Measurements from ENCODE around the gene TRAPPC2L.

Gene TRAPPC2L

GRCh38 chr16:88896238-88897070 is 39.5 kb downstream of the TRAPPC2L start:
- H3K4me2 ChIP-seq (ENCODE audit: low read depth, low read length) = no peak overlapping the region
- H3K4me3 ChIP-seq (ENCODE audit: low read length) = no peak overlapping the region
- no peak overlapping the region for H3K27ac ChIP-seq (ENCODE audit: low read length)
- no peaks in the 10 kb centered on the region for H3K36me3 ChIP-seq (replicated peaks; ENCODE audit: insufficient read depth, low read length)
- H3K9ac ChIP-seq (ENCODE audit: low read length) = no peak overlapping the region
- H3K79me2 ChIP-seq (ENCODE audit: low read length) = no peaks in the 10 kb centered on the region
- H4K20me1 ChIP-seq (ENCODE audit: insufficient read depth, low read length) = no peaks in the 10 kb centered on the region
- no peak for DNase-seq
- TF ChIP-seq CTCF (IDR thresholded peaks at IDR 0.05; ENCODE audit: low read length) = no peak
- TF ChIP-seq EZH2phosphoT487 (IDR thresholded peaks at IDR 0.05; ENCODE audit: low read length) = no peak
- no peak for TF ChIP-seq EZH2 (optimal IDR thresholded peaks at IDR 0.05; ENCODE audit: low read depth, low read length)
- no peaks in the 10 kb centered on the region for H3K9me3 ChIP-seq (replicated peaks; ENCODE audit: insufficient read depth, low read length)
- no peaks in the 10 kb centered on the region for H3K27me3 ChIP-seq (replicated peaks; ENCODE audit: insufficient read depth, low read length)
- H3K4me1 ChIP-seq (ENCODE audit: low read length) = no peaks in the 10 kb centered on the region
- H3K9me2 ChIP-seq (replicated peaks; ENCODE audit: insufficient read depth, low read length) = no peaks in the 10 kb centered on the region
- H2AFZ ChIP-seq (ENCODE audit: low read length) = no peak overlapping the region
- no peaks in the 10 kb centered on the region for H3F3A ChIP-seq (ENCODE audit: insufficient read depth, low read length)

GRCh38 chr16:88897696-88898425 is 40.9 kb downstream of the TRAPPC2L start:
- no peaks in the 10 kb centered on the region for H3K27me3 ChIP-seq (replicated peaks; ENCODE audit: insufficient read depth, low read length)
- H3K36me3 ChIP-seq (replicated peaks; ENCODE audit: insufficient read depth, low read length) = no peaks in the 10 kb centered on the region
- H3K9ac ChIP-seq (ENCODE audit: low read length) = no peak overlapping the region
- H3F3A ChIP-seq (ENCODE audit: insufficient read depth, low read length) = no peaks in the 10 kb centered on the region
- TF ChIP-seq CTCF (IDR thresholded peaks at IDR 0.05; ENCODE audit: low read length) = no peak
- no peak for TF ChIP-seq EZH2phosphoT487 (IDR thresholded peaks at IDR 0.05; ENCODE audit: low read length)
- TF ChIP-seq EZH2 (optimal IDR thresholded peaks at IDR 0.05; ENCODE audit: low read depth, low read length) = no peak
- H3K79me2 ChIP-seq (ENCODE audit: low read length) = no peaks in the 10 kb centered on the region
- H4K20me1 ChIP-seq (ENCODE audit: insufficient read depth, low read length) = no peaks in the 10 kb centered on the region
- H3K4me1 ChIP-seq (ENCODE audit: low read length) = no peaks in the 10 kb centered on the region
- no peak overlapping the region for H3K4me3 ChIP-seq (ENCODE audit: low read length)
- no peak overlapping the region for H3K27ac ChIP-seq (ENCODE audit: low read length)
- H3K9me2 ChIP-seq (replicated peaks; ENCODE audit: insufficient read depth, low read length) = no peaks in the 10 kb centered on the region
- no peak overlapping the region for H3K4me2 ChIP-seq (ENCODE audit: low read depth, low read length)
- DNase-seq = no peak
- H3K9me3 ChIP-seq (replicated peaks; ENCODE audit: insufficient read depth, low read length) = no peaks in the 10 kb centered on the region
- no peak overlapping the region for H2AFZ ChIP-seq (ENCODE audit: low read length)

DNA sequence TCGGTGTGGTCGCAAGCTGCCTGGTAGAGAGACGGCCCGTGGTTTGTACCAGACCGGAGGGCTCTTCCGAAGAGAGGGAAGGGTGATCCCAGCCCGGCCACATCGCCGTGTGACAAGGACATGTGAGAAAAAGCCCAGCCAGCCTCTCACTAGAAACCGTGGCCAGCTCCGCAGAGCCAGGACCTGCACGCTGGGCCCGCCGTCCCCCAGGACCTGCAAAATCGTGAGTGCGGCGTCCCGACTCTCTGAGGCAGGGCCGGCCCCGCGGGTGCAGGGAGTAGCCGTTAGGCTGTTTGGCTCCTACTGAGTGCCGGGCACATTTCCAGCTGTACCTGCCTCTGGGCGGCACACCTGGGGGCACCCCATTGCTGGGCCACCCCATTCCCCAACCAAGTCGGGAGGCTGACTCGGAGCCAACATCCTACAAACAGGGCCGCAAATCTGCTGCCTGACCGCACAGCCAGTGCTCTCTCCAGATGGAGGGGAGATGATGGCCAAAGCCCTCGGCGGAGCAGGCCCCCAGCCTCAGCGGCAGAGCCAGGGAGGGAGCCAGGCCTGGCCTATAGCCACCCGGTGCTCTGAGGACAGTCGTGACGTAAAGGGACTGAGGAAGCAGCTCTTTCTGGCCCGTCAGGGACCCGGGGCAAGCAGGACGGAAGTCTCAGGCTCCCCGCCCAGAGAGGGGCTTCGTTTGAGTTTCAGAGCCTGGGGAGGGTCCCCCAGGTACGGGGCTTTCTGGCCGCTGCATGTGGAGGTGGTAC is 43.2 kb downstream of the TRAPPC2L start:
- TF ChIP-seq CTCF (IDR thresholded peaks at IDR 0.05; ENCODE audit: low read length) (no peak), EZH2phosphoT487 (IDR thresholded peaks at IDR 0.05; ENCODE audit: low read length) (no peak), EZH2 (optimal IDR thresholded peaks at IDR 0.05; ENCODE audit: low read depth, low read length) (no peak)
- H3K9me2 ChIP-seq (replicated peaks; ENCODE audit: insufficient read depth, low read length) = no peaks in the 10 kb centered on the region
- no peaks in the 10 kb centered on the region for H3K27me3 ChIP-seq (replicated peaks; ENCODE audit: insufficient read depth, low read length)
- no peaks in the 10 kb centered on the region; the same call in 1 of the 2 replicates for H3K79me2 ChIP-seq (ENCODE audit: low read length)
- H3K9me3 ChIP-seq (replicated peaks; ENCODE audit: insufficient read depth, low read length) = no peaks in the 10 kb centered on the region
- no peaks in the 10 kb centered on the region for H3K36me3 ChIP-seq (replicated peaks; ENCODE audit: insufficient read depth, low read length)
- H2AFZ ChIP-seq (ENCODE audit: low read length) = no peak overlapping the region
- H4K20me1 ChIP-seq (ENCODE audit: insufficient read depth, low read length) = no peaks in the 10 kb centered on the region
- H3K4me2 ChIP-seq (ENCODE audit: low read depth, low read length) = no peak overlapping the region
- H3K27ac ChIP-seq (ENCODE audit: low read length) = no peak overlapping the region
- no peak overlapping the region for H3K4me3 ChIP-seq (ENCODE audit: low read length)
- no peak for DNase-seq
- no peaks in the 10 kb centered on the region for H3F3A ChIP-seq (ENCODE audit: insufficient read depth, low read length)
- no peaks in the 10 kb centered on the region for H3K4me1 ChIP-seq (ENCODE audit: low read length)
- no peak overlapping the region for H3K9ac ChIP-seq (ENCODE audit: low read length)
